HL-60 (cell line): ENCODE data around the gene PIK3R5.

Experiments used
- DNase-seq, 2 experiments: peaks; one replicate each; pipeline ENCODE4 v3.0.0-alpha.2; 2010 to 2020; ENCODE audit warnings: low read depth in 1 of 2, low spot score in 1 of 2
- H3K27ac ChIP-seq: fragments of 250-450 bp; sonication (Bioruptor Pico); replicated peaks from 2 replicates; pipeline ENCODE4 v1.5.1; 2020; ENCODE audit warnings: mild to moderate bottlenecking, moderate library complexity
- H3K27me3 ChIP-seq: fragments of 250-450 bp; sonication (Bioruptor Pico); 2 replicates; pipeline ENCODE4 v1.5.1; 2021; ENCODE audit warnings: mild to moderate bottlenecking, moderate library complexity; ENCODE audit not compliant: insufficient read depth, poor library complexity, severe bottlenecking
- H3K4me3 ChIP-seq: replicated peaks from 2 replicates; pipeline ENCODE4 v1.5.1; 2011; ENCODE audit warnings: mild to moderate bottlenecking, control low read depth, low read length; ENCODE audit not compliant: insufficient read depth
- GABPA ChIP-seq: IDR thresholded peaks from 2 replicates; pipeline ENCODE4 v1.6.1; 2012; ENCODE audit warnings: low read depth
- POLR2AphosphoS5 ChIP-seq: IDR thresholded peaks from 2 replicates; pipeline ENCODE4 v1.6.1; 2012; ENCODE audit warnings: low read depth
- SPI1 ChIP-seq: IDR thresholded peaks from 2 replicates; pipeline ENCODE4 v1.6.1; 2012; ENCODE audit warnings: low read depth, mild to moderate bottlenecking, borderline replicate concordance
- TF ChIP-seq, protein P1 (sequence below): IDR thresholded peaks from 2 replicates; pipeline ENCODE4 v1.6.1; 2012; ENCODE audit warnings: low read depth; ENCODE audit not compliant: insufficient replicate concordance
- TF ChIP-seq, protein P2 (sequence below): IDR thresholded peaks from one replicate; pipeline ENCODE4 v1.5.1; 2011; ENCODE audit warnings: low read length, control low read depth, inconsistent platforms; ENCODE audit not compliant: insufficient read depth

Gene PIK3R5

DNA sequence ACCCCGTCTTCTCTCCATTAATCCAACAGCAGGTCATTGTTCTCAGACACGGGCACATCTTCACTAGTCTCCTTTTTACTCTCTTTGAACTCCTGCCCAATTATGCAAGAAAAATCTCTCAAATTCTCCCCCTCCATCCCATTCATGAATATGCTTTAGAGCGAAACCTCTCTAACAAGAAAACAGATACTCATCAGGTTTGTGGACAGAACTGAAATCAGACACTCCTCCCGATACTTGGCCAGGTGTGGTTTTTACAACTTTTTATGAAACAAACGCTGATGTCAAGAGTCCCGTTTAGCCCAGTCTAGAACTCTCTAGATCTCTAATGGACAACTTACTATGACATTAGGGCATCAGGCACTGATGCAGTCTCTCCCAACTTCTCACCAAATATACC is 40.9 kb downstream of the PIK3R5 start:
- Histone ChIP-seq H3K27ac (no peak overlapping the region), H3K27me3 (no peaks in the 10 kb centered on the region), H3K4me3 (no peak overlapping the region)
- TF ChIP-seq SPI1 (no peak), GABPA (no peak), POLR2AphosphoS5 (no peak)
- TF ChIP-seq, protein P1, sequence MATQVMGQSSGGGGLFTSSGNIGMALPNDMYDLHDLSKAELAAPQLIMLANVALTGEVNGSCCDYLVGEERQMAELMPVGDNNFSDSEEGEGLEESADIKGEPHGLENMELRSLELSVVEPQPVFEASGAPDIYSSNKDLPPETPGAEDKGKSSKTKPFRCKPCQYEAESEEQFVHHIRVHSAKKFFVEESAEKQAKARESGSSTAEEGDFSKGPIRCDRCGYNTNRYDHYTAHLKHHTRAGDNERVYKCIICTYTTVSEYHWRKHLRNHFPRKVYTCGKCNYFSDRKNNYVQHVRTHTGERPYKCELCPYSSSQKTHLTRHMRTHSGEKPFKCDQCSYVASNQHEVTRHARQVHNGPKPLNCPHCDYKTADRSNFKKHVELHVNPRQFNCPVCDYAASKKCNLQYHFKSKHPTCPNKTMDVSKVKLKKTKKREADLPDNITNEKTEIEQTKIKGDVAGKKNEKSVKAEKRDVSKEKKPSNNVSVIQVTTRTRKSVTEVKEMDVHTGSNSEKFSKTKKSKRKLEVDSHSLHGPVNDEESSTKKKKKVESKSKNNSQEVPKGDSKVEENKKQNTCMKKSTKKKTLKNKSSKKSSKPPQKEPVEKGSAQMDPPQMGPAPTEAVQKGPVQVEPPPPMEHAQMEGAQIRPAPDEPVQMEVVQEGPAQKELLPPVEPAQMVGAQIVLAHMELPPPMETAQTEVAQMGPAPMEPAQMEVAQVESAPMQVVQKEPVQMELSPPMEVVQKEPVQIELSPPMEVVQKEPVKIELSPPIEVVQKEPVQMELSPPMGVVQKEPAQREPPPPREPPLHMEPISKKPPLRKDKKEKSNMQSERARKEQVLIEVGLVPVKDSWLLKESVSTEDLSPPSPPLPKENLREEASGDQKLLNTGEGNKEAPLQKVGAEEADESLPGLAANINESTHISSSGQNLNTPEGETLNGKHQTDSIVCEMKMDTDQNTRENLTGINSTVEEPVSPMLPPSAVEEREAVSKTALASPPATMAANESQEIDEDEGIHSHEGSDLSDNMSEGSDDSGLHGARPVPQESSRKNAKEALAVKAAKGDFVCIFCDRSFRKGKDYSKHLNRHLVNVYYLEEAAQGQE = no peak
- TF ChIP-seq, protein P2, sequence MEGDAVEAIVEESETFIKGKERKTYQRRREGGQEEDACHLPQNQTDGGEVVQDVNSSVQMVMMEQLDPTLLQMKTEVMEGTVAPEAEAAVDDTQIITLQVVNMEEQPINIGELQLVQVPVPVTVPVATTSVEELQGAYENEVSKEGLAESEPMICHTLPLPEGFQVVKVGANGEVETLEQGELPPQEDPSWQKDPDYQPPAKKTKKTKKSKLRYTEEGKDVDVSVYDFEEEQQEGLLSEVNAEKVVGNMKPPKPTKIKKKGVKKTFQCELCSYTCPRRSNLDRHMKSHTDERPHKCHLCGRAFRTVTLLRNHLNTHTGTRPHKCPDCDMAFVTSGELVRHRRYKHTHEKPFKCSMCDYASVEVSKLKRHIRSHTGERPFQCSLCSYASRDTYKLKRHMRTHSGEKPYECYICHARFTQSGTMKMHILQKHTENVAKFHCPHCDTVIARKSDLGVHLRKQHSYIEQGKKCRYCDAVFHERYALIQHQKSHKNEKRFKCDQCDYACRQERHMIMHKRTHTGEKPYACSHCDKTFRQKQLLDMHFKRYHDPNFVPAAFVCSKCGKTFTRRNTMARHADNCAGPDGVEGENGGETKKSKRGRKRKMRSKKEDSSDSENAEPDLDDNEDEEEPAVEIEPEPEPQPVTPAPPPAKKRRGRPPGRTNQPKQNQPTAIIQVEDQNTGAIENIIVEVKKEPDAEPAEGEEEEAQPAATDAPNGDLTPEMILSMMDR = no peak
- DNase-seq = no peak

DNA sequence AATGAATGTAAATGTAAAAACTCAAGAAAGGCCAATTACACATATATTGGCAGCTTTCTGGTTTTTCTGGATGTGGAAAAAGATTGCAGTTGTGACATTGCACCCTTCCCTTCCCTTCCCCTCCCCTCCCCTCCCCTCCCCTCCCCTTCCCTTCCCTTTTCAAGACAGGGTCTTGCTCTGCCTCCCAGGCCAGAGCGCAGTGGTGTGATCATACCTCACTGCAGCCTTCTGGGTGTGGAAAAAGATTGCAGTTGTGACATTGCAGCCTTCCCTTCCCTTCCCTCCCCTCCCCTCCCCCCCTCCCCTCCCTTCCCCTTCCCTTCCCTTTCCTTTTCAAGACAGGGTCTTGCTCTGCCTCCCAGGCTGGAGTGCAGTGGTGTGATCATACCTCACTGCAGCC is 41.7 kb downstream of the PIK3R5 start:
- peak overlapping the region; percentile 72 for H3K27ac ChIP-seq
- DNase-seq = peak; percentile 21 to 63
- no peak overlapping the region for H3K4me3 ChIP-seq
- no peaks in the 10 kb centered on the region for H3K27me3 ChIP-seq
- TF ChIP-seq, protein P2 = no peak
- TF ChIP-seq GABPA = no peak
- TF ChIP-seq SPI1 = no peak
- no peak for TF ChIP-seq POLR2AphosphoS5
- TF ChIP-seq, protein P1 = no peak

DNA sequence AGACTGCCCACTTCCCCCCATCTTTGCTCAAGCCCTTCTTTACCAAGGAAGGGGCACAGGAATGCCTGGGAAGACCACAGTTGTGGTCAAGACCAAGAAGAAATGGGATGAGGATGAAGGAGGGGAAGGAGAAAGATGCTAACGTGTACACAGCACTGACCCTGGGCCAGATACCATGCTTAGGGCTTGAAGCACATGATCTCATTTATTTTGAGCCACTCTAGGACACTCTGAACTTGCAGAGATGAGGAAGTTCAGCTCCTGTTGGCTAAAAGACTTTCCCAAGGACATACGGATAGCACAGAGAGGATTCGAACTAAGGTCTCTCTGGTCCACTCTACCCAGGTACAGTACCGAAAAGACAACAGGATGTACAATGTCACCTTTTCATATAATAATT is 42.6 kb downstream of the PIK3R5 start:
- H3K27ac ChIP-seq = peak overlapping the region; percentile 72
- H3K27me3 ChIP-seq = no peaks in the 10 kb centered on the region
- H3K4me3 ChIP-seq = no peak overlapping the region
- peak in 1 of 2 experiments; percentile 46 for DNase-seq
- TF ChIP-seq, protein P1 = no peak

DNA sequence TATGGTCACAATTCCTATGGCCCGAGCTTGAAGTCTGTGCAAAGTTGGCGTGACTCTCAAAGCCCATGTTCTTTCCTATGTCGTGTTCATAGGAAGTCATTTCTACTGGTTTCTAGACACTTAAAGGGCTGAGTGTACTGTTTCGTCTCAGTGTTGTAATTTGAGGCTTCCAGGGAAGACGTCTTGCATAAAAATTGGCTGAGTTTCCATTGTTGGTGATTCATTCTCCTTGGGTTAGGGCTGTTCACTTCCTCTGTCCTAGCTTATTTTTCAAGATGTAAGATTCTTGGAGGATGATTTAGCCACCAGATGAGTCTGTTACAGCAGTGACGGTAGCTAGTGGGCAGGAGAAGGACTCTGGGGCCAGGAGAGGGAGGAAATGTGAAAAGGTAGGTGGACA is 43.1 kb downstream of the PIK3R5 start:
- Histone ChIP-seq H3K4me3 (no peak overlapping the region), H3K27me3 (no peaks in the 10 kb centered on the region), H3K27ac (peak overlapping the region; percentile 72)
- DNase-seq = peak; percentile 64 to 89
- TF ChIP-seq SPI1 = peak; percentile 68
- TF ChIP-seq, protein P2 = no peak
- no peak for TF ChIP-seq GABPA
- TF ChIP-seq, protein P1 = no peak
- no peak for TF ChIP-seq POLR2AphosphoS5
